GM12892 (cell line): ENCODE data around the gene ISOC2.

Experiments
- DNase-seq: peaks from one replicate; pipeline ENCODE4 v3.0.0; 2011; ENCODE audit not compliant: insufficient read length
- FAIRE-seq: peaks from 2 replicates; lab custom pipeline; 2011; peaks lifted over from hg19 to GRCh38; lab: Jason Lieb, UNC
- POLR2A ChIP-seq: IDR thresholded peaks from 2 replicates; pipeline ENCODE4 v1.6.1; 2011; ENCODE audit warnings: low read depth, low read length, control low read depth
- POLR2AphosphoS5 ChIP-seq: IDR thresholded peaks from 2 replicates; pipeline ENCODE4 v1.6.1; 2011; ENCODE audit warnings: low read depth, low read length, control low read depth
- TAF1 ChIP-seq: IDR thresholded peaks from 2 replicates; pipeline ENCODE4 v1.6.1; 2011; ENCODE audit warnings: low read depth, mild to moderate bottlenecking, control low read depth, low read length, borderline replicate concordance

Gene ISOC2

GRCh38 chr19:55487924-55488687, 26.7 kb upstream of the ISOC2 start, which contains the start of gene SSC5D:
SSC5D (plus strand) TSS chr19:55488436; CDS start chr19:55488590, 154 bp downstream.
- no peak for DNase-seq
- no peak for TF ChIP-seq POLR2AphosphoS5
- no peak for TF ChIP-seq POLR2A
- FAIRE-seq: no peak

DNA sequence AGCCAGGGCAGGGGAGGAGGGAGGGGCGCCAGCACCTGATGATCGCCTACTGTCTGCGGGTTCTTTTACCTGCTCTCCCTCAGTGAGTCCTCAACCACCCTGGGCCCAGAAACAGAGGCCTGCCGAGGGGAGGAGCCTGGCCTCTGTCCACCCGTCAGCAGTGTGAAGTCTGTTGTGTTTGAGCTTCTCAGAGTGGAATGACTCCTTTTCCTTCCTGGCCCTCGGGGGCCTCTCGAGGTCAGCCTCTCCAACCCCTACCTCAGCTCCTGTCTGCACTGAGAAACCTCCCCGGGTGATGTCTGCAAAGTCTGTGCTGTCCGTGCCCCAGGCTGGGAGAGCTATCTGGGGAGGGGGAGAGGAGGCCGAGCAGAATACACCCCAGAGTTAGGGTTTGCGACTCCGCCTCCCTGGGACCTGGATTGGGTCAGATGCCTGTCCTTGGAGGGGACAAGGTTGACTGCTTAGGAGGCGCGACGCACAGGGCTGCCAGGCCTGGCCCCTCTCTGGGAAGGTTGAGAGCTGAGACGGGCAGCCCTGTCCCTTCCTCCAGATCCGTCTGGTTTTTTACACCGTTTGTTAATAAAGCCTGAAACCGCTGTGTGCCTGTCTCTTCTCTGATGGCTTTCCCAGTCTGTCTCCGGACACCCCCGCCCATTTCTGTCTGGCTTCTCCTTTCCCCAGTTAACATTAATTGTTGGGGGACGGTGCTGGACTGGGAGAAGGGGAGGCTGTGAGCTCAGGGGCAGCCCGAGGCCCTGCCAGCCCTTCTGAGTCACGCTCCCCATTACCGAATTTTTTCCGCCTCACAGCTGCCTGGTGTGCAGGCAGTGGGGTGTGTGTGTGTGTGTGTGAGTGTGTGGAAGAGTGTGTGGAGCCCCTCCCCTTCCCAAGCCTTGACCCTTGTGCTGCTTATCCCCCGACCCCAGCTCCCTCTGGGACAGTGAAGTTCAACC, 25.8 kb upstream of the ISOC2 start:
- FAIRE-seq (no peak), DNase-seq (no peak)
- TF ChIP-seq POLR2AphosphoS5 (no peak), POLR2A (no peak), TAF1 (no peak)

GRCh38 chr19:55486043-55486970, 24.9 kb upstream of the ISOC2 start:
- TF ChIP-seq POLR2A (no peak), POLR2AphosphoS5 (no peak), TAF1 (no peak)
- FAIRE-seq: no peak
- DNase-seq: no peak

- FAIRE-seq: no peak
- no peak for DNase-seq
- TF ChIP-seq POLR2AphosphoS5 (no peak), POLR2A (no peak), TAF1 (no peak)
Measured at GRCh38 chr19:55485439-55486011, 24.1 kb upstream of the ISOC2 start.

DNA sequence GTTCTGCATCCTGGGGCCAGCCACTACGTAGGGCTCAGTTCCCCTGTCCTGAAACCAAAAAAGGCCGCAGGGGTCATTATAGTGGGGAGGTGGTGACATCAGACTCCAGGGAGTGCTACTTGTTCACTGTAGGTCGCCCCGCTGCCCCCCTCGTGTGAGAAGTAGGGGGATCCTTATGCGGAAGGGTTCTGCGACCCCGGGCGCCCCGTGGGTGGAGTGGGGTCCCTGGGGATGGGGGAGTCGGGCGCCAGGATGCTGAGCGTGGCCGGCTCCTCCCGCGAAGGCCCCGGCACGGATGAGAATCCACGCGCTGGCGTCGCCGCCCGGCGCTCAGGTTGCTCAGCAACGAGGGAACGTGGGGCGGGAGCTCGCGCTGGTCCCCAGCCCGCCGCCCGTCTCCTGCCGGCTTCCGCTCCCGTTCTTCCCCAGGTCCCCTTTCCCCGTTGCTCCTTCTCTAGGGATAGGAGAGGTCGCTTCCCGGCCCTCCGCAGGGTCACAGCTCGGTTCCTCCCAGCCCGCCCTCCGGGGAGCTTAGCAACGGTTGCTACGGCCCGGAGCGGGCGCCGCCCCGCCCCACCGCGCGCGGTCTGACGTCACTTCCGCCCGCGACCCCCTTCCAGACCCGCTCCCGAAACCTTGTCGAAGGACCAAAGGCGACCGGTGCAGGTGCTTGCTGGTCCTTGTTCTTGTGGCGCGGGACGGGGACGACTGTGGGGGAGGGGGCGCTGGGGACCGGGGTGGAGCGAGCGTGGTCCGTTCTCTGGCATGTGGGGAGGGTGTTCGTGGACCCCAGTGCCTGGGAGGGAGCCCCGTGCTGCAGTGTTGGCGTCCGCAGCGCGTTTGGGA, 23.4 kb upstream of the ISOC2 start, which contains the start of gene NAT14:
NAT14 (plus strand) TSS at position 596 of the 846 bp plus-strand sequence. CDS start 521 bp downstream, outside the sequence.
- TF ChIP-seq POLR2AphosphoS5: peak; percentile 54; the same call in 1 of the 2 replicates
- peak; percentile 52; the same call in 1 of the 2 replicates for TF ChIP-seq POLR2A
- no peak for TF ChIP-seq TAF1
- DNase-seq: peak; percentile 96
- FAIRE-seq: peak; percentile 86

GRCh38 chr19:55483706-55484592, 22.5 kb upstream of the ISOC2 start:
- DNase-seq (no peak), FAIRE-seq (no peak)
- TF ChIP-seq POLR2AphosphoS5 (no peak), TAF1 (no peak), POLR2A (0 out of 2 replicates have a peak, but pooled peaks have one; percentile 18)

DNA sequence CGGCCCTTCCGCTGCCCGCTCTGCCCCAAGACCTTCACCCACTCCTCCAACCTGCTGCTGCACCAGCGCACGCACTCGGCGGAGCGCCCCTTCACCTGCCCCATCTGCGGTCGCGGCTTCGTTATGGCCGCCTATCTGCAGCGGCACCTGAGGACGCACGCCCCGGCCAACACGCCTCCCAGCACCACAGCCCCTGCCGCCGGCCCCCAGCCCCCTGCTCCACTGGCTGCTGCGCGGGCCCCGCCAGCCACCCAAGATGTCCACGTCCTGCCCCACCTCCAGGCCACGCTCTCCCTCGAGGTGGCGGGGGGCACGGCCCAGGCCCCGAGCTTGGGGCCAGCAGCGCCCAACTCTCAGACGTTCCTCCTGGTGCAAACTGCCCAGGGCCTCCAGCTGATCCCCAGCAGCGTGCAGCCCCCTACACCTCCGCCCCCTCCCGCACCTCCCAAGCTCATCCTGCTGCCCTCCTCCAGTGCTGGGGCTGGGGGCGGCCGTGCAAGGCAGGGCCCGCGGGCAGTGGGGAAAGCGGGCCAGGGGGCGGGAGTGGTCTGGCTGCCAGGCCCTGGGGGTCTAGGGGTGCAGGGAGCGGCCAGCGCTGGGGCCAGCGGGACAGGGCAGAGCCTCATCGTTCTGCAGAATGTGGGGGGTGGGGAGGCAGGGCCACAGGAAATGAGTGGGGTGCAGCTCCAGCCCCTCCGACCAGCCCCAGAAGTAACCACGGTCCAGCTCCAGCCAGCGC, 21.7 kb upstream of the ISOC2 start:
- FAIRE-seq (no peak), DNase-seq (no peak)
- TF ChIP-seq TAF1 (no peak), POLR2A (no peak), POLR2AphosphoS5 (no peak)

DNA sequence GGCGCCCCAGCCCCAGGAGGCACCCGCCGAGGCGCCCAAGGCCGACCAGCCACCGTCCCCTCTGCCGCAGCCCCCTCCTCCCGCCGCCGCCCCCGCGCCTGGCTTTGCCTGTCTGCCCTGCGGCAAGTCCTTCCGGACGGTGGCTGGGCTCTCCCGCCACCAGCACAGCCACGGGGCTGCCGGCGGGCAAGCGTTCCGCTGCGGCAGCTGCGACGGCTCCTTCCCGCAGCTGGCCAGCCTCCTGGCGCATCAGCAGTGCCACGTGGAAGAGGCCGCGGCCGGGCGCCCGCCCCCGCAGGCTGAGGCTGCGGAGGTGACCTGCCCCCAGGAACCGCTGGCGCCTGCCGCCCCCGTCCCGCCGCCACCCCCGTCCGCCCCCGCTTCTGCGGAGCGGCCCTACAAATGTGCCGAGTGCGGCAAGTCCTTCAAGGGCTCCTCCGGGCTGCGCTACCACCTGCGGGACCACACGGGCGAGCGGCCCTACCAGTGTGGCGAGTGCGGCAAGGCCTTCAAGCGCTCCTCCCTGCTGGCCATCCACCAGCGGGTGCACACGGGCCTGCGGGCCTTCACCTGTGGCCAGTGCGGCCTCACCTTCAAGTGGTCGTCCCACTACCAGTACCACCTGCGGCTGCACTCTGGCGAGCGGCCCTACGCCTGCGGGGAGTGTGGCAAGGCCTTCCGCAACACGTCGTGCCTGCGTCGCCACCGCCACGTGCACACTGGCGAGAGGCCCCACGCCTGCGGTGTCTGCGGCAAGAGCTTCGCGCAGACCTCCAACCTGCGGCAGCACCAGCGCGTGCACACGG, 20.9 kb upstream of the ISOC2 start:
- DNase-seq: no peak
- TF ChIP-seq POLR2A (no peak), TAF1 (no peak), POLR2AphosphoS5 (no peak)
- FAIRE-seq: no peak
